Measurements from ENCODE around the gene MRPL55. TPM values are rescaled to one million over a fixed set of nuclear protein-coding genes. Genes with fewer than 3 reads are reported as not detected.

The MRPL55 gene
- total RNA-seq: 10 to 100 TPM; 37.3 to 37.9 TPM

DNA sequence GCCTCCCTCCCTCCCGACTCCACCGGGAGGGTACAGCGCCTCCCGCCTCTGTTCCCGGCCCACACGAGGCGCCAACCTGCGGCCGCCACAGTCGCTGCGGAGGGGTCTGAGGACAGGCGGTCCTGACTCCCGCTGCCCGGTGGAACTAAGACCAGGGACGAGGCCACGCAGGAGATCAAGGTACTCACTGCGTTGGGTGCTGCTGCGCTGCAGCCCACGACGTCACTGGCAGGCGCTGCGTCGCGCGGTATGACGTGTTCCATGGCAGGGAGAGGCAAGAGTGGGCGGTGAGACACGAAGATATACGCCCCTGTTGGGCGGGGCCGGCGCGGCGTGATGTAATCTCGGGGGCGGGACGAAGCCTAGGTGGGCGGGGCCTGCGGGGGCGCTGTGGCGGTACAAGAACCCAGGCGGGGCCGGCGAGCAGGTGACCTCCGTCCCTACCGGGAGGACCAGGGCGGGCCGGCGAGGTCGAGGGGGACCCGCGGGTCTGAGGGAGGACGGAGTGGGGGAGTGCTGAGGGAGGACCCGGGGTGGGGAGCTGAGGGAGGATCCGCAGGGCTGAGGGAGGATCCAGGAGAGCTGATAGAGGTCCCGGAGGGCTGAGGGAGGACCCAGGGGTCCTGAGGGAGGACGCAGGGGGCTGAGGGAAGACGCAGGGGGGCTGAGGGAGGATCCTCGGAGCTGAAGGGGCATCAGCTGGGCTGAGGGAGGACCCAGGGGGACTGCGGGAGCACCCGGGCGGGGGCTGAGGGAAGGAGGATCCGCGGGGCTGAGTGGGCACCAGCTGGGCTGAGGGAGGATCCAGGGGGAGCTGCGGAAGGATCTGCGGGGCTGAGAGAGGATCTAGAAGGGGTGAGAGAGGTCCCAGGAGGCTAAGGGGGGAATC, at the start of gene MRPL55:
MRPL55 (minus strand) TSS at position 227 of the 889 bp plus-strand sequence. CDS start 1,039 bp downstream, outside the sequence.

GRCh38 chr1:228149406-228150119, 40.5 kb upstream of the MRPL55 start, which contains the start of gene GJC2:
Gene GJC2, plus strand, starts transcription at chr1:228149930. Its CDS starts 7,829 bp downstream, at chr1:228157759.

DNA sequence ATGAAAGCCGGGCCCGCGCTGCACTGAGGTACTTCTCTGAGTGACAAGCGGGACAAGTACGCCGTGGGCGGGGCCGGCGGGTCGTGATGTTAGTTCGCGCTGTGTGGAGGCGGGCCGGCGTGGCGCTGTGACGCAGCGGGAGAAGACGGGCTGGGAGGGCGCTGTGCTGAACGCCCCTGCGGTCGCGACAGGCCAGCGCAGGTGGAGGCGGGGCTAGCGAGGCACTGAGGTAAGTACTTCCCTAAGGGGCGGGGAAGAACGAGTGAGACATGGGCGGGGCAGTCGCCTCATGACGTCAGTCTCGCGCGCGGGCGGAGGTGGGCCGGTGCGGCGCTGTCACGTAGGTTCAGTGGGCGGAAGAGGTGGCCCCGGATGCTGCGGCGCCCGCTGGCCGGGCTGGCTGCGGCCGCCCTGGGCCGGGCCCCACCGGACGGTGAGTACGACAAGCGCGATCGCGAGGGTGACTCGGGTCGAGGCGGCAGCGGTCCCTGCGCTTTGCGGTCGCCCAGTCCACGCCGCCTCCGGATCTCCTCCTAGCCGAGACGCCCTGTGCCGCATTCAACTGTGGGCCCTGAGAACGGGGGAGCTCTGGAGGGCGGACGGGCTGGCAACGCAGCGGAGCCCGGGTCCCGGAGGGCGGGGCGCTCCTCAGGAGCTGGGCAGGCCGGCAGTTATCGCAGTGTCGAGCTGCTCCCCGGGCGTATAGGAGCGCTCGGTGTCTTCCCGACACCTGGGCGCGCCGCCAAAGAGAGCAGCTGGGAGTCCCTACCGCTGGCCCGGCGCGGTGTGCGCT, 31.0 kb upstream of the MRPL55 start, which contains the start of gene GUK1:
GUK1 (plus strand) TSS at position 349 of the 793 bp plus-strand sequence; CDS start at position 373, 24 bp downstream.

DNA sequence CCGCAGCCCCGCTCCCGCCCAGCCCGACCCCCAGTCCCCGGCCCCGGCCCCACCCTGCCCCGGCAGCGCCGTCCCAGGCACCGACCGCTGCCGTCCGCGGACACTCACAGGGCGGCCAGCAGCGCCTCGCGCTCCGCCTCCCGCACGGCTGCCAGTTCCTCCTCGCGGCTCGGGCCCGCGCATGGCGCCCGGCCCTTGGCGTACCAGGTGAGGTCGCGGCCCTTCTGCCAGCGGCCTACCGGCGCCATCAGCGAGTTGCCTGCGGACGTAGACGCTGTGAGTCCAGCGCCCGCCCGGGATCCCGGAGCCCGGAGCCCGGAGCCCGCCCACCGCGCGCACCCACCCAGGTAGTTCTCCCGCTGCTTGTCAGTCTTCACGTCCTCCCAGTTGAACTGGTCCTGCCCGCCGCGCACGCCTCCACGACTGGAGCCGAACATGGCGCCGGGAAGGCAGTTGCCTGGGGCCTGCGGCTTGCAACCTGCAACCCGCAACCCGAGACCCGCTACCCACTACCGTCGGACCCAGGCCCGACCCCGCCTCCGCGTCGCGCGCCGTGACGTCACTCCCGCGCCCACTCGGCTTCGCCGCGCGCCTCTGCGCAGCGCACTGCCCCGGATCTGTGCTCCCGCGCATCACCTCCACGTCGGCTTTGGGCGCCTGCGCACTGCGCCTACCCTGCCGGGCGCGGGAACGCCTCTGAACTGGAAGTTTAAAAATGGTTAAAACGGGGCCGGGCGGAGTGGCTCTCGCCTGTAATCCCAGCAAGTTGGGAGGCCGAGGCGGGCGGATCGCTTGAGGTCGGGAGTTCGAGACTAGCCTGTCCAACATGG, 6.1 kb downstream of the MRPL55 start, which contains the start of gene C1orf35:
C1orf35 (minus strand) TSS at position 535 of the 830 bp plus-strand sequence; CDS start at position 437, 98 bp downstream.

DNA sequence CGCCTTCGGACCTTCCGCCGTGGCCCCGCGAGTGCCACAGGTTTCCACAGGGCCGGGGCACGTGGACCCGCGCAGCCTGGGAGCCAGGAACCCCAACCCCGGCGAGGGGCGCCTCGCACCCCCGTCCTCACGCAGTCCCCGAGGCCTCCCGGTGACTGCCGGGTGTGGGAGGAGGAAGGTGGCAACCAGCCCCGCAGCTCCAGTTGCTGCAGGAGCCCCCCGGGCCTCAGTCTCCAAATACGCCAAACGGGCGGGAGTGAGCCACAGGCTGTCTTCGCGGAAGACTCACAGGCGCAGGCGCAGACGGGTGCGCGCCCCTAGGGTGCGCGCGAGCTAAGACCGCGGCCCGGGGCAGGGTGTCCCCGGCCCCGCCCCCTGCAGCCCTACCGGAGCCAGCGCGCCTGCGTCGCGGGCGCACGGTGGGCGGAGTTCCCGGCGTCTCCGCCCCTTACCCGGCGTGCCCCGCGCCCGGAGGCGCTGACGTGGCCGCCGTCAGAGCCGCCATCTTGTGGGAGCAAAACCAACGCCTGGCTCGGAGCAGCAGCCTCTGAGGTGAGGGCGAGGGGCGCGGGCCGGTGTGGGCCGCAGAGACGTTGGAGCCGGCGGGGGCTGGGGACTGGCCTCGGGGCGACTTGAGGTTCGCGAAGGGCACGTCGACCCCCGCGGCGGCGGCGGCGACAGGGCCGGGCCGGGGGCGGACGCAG, 26.7 kb downstream of the MRPL55 start, which contains the start of gene ARF1:
ARF1 (plus strand) TSS at position 495 of the 704 bp plus-strand sequence. CDS start 14,407 bp downstream, outside the sequence.

Small RNAs within 50 kb of the gene (microRNA-seq; reads per million reads assigned to microRNA genes)
- 1.0 reads per million for gene MIR3620 (ENCODE audit: borderline microRNAs expressed, borderline replicate concordance)

Other genes with a start within 250 kb of the MRPL55 start
- gene WNT9A, start 161.4 kb downstream of the MRPL55 start, total RNA-seq: under 1 TPM; 0.12 to 0.33 TPM
- not detected for gene WNT3A, start 102.3 kb downstream of the MRPL55 start, total RNA-seq
- gene ARF1, start 26.6 kb downstream of the MRPL55 start, total RNA-seq: 100 to 1,000 TPM; 267 to 286 TPM
- 10 to 100 TPM; 17.9 to 18.3 TPM for gene C1orf35, start 6.0 kb downstream of the MRPL55 start, total RNA-seq
- gene GUK1, start 31.0 kb upstream of the MRPL55 start, total RNA-seq: 100 to 1,000 TPM; 246 to 264 TPM
- gene GJC2, start 40.6 kb upstream of the MRPL55 start, total RNA-seq: under 1 TPM; 0.63 to 0.72 TPM
- gene IBA57, start 56.5 kb upstream of the MRPL55 start, total RNA-seq: 1 to 10 TPM; 8.6 to 8.7 TPM
- gene OBSCN, start 98.7 kb upstream of the MRPL55 start, total RNA-seq: 10 to 100 TPM; 31.6 to 33.5 TPM